ENCODE measurements around the gene RIN2.

The RIN2 gene

GRCh38 chr20:19782669-19783068 lies 24.6 kb downstream of the RIN2 start:
- no peaks in the 10 kb centered on the region for H3K36me3 ChIP-seq (ENCODE audit: control insufficient read depth, insufficient read depth, low read length)
- H3K4me1 ChIP-seq (ENCODE audit: control insufficient read depth, insufficient read depth, low read length), result peaks cover 13% of the 10 kb centered on the region
- H3K9me3 ChIP-seq (ENCODE audit: control insufficient read depth, insufficient read depth, low read length), result no peaks in the 10 kb centered on the region
- no peak overlapping the region for H3K9ac ChIP-seq (ENCODE audit: low read depth, low read length)
- no peak overlapping the region for H3K4me3 ChIP-seq (ENCODE audit: low read depth, low read length)
- no peaks in the 10 kb centered on the region for H3K27me3 ChIP-seq (ENCODE audit: control insufficient read depth, insufficient read depth, low read length)

DNA sequence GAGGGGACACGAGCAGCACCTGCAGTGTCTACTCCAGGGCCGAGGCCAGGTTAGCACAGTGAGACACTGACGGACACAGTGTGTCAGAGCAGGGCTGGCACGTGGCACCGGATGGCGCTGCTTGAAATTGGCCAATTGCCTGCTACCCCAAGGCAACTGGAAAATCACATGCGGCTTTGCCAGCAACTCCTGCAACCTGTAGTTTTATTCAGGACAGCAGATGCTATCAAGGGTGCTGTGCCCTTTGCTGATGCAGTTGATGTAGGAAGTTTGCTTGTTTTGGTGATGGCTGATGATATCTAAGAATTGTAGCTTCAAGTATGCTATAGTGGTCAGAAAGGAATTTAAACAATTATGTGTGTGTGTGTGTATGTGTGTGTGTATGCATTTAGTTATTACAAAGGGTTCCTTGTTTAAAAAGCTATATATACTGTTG lies 25.9 kb downstream of the RIN2 start:
- H3K9ac ChIP-seq (ENCODE audit: low read depth, low read length), result no peak overlapping the region
- no peaks in the 10 kb centered on the region for H3K36me3 ChIP-seq (ENCODE audit: control insufficient read depth, insufficient read depth, low read length)
- no peaks in the 10 kb centered on the region for H3K9me3 ChIP-seq (ENCODE audit: control insufficient read depth, insufficient read depth, low read length)
- peaks cover 9% of the 10 kb centered on the region for H3K4me1 ChIP-seq (ENCODE audit: control insufficient read depth, insufficient read depth, low read length)
- no peaks in the 10 kb centered on the region for H3K27me3 ChIP-seq (ENCODE audit: control insufficient read depth, insufficient read depth, low read length)
- H3K4me3 ChIP-seq (ENCODE audit: low read depth, low read length), result no peak overlapping the region

DNA sequence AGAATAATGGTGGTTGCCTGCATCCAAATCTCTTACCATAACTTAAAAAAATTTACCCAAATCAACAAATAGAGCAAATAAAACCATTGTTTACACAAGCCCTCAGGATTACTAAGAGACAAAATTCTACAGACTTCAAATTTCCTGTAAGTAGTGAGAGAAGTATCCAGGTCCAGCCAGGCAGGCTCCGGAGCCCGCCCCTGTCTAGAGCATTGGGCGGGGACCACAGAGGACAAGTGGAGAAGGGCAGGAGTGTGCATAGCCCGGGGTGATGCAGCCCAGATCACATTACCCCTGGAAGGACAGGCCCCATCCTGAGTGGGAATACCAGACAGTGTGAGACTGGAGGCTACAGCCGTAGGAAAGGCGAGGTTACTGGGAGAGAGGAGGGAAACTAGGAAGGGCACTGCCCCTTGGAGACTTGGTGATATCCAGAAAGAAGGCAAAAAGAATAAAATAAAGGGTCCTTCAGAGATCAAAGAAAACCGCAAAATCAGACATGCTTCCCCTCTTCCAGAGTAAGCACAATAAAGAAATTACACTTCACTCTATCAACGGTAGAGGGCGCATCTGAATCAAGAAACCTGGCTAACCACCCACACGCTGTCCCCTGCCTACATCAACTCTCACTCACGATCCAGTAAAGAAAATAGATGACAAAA lies 26.6 kb downstream of the RIN2 start:
- Histone ChIP-seq H3K9ac (ENCODE audit: low read depth, low read length) (no peak overlapping the region), H3K4me3 (ENCODE audit: low read depth, low read length) (no peak overlapping the region), H3K4me1 (ENCODE audit: control insufficient read depth, insufficient read depth, low read length) (peaks cover 9% of the 10 kb centered on the region), H3K9me3 (ENCODE audit: control insufficient read depth, insufficient read depth, low read length) (no peaks in the 10 kb centered on the region), H3K36me3 (ENCODE audit: control insufficient read depth, insufficient read depth, low read length) (no peaks in the 10 kb centered on the region), H3K27me3 (ENCODE audit: control insufficient read depth, insufficient read depth, low read length) (no peaks in the 10 kb centered on the region)

DNA sequence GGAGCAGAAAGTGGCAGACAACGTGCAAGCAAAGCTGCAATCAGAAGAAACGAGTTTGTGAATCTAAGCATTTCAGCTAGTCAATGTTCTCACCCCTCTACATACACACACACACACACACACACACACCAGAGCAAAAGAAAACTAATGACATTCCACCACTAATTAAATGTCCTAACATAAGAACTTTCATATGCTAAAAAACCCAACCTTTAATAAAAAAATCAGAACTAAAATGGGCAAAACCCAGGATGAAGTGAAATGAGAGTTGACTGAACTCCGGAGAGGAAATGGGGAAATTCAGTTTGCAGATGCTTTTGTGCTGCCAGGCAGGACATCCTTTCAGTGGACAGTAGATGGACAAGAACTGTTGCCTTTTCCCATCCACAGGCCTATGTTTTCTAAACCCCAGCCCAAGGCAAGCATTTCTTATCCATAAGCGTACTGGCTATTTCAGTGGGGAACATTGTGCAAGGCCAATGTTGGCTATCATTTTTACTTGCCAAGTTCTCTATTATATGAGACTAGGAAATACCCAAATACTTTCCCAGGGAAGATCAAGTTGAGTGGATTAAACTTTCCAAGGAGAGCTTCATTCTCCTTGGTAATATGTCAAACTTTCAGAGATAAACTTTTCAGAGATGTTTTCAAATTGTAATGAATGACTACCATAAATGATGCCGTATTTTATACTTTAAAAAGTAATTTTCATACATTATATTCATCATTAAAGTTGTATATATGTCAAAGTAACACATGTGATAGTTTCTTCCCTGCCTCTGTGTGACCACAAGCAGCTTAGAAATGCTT lies 27.3 kb downstream of the RIN2 start:
- no peaks in the 10 kb centered on the region for H3K36me3 ChIP-seq (ENCODE audit: control insufficient read depth, insufficient read depth, low read length)
- H3K4me3 ChIP-seq (ENCODE audit: low read depth, low read length), result no peak overlapping the region
- H3K4me1 ChIP-seq (ENCODE audit: control insufficient read depth, insufficient read depth, low read length), result peaks cover 9% of the 10 kb centered on the region

GRCh38 chr20:19785983-19786285 lies 27.9 kb downstream of the RIN2 start:
- H3K9me3 ChIP-seq (ENCODE audit: control insufficient read depth, insufficient read depth, low read length), result no peaks in the 10 kb centered on the region
- no peak overlapping the region for H3K4me3 ChIP-seq (ENCODE audit: low read depth, low read length)
- H3K36me3 ChIP-seq (ENCODE audit: control insufficient read depth, insufficient read depth, low read length), result no peaks in the 10 kb centered on the region
- H3K4me1 ChIP-seq (ENCODE audit: control insufficient read depth, insufficient read depth, low read length), result peaks cover 9% of the 10 kb centered on the region
- no peak overlapping the region for H3K9ac ChIP-seq (ENCODE audit: low read depth, low read length)
- H3K27me3 ChIP-seq (ENCODE audit: control insufficient read depth, insufficient read depth, low read length), result no peaks in the 10 kb centered on the region

More for the DNA sequence above, 27.3 kb downstream of the RIN2 start:
- Histone ChIP-seq H3K9me3 (ENCODE audit: control insufficient read depth, insufficient read depth, low read length) (no peaks in the 10 kb centered on the region), H3K27me3 (ENCODE audit: control insufficient read depth, insufficient read depth, low read length) (no peaks in the 10 kb centered on the region), H3K9ac (ENCODE audit: low read depth, low read length) (no peak overlapping the region)

- H3K36me3 ChIP-seq (ENCODE audit: control insufficient read depth, insufficient read depth, low read length), result no peaks in the 10 kb centered on the region
- no peaks in the 10 kb centered on the region for H3K9me3 ChIP-seq (ENCODE audit: control insufficient read depth, insufficient read depth, low read length)
- H3K9ac ChIP-seq (ENCODE audit: low read depth, low read length), result no peak overlapping the region
- H3K4me1 ChIP-seq (ENCODE audit: control insufficient read depth, insufficient read depth, low read length), result peaks cover 9% of the 10 kb centered on the region
- no peak overlapping the region for H3K4me3 ChIP-seq (ENCODE audit: low read depth, low read length)
- no peaks in the 10 kb centered on the region for H3K27me3 ChIP-seq (ENCODE audit: control insufficient read depth, insufficient read depth, low read length)
These were observed 28.3 kb downstream of the RIN2 start for GRCh38 chr20:19786311-19786710.

DNA sequence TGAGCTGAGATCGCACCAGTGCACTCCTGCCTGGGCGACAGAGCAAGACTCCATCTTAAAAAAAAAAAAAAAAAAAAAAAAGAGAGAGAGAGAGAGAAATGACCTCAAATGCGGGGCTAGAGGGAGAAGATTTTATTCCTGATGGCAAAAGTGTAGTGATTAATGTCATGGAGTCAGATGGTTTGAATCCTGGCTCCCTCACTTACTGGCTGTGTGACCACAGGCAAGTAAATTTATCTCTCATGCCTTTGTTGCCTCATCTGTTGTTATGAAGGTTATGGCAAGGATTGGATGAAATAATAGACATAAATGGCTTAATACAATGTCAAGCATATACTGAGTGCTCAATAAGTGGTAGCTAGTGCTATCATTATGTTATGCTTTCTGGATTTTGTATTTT lies 29.3 kb downstream of the RIN2 start:
- H3K4me1 ChIP-seq (ENCODE audit: control insufficient read depth, insufficient read depth, low read length), result peaks cover 9% of the 10 kb centered on the region

GRCh38 chr20:19789009-19789408 lies 31.0 kb downstream of the RIN2 start:
- H3K4me1 ChIP-seq (ENCODE audit: control insufficient read depth, insufficient read depth, low read length), result peaks cover 9% of the 10 kb centered on the region
- H3K9ac ChIP-seq (ENCODE audit: low read depth, low read length), result no peak overlapping the region
- H3K9me3 ChIP-seq (ENCODE audit: control insufficient read depth, insufficient read depth, low read length), result no peaks in the 10 kb centered on the region
- H3K36me3 ChIP-seq (ENCODE audit: control insufficient read depth, insufficient read depth, low read length), result no peaks in the 10 kb centered on the region
- no peaks in the 10 kb centered on the region for H3K27me3 ChIP-seq (ENCODE audit: control insufficient read depth, insufficient read depth, low read length)
- H3K4me3 ChIP-seq (ENCODE audit: low read depth, low read length), result no peak overlapping the region

More for the DNA sequence above, 29.3 kb downstream of the RIN2 start:
- Histone ChIP-seq H3K9me3 (ENCODE audit: control insufficient read depth, insufficient read depth, low read length) (no peaks in the 10 kb centered on the region), H3K27me3 (ENCODE audit: control insufficient read depth, insufficient read depth, low read length) (no peaks in the 10 kb centered on the region), H3K36me3 (ENCODE audit: control insufficient read depth, insufficient read depth, low read length) (no peaks in the 10 kb centered on the region), H3K9ac (ENCODE audit: low read depth, low read length) (no peak overlapping the region), H3K4me3 (ENCODE audit: low read depth, low read length) (no peak overlapping the region)

DNA sequence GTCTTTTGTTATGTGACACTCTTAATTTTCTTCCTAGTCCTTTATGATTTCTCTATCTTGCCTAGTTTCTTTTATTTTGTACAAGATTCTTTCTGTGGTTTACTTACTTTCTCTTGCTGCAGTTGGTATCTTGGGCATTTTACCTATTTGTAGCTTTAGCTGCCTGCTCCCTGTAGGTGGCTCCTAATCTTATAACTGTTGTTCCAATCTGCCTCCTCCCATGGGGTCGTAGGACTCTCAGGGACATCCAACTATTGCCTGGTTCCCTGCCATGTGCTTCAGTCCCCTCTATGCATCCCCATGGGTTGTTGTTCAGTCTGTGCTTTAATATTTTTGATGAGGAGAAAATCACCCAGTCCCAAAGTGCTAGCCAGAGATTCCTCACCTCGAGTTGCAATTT lies 31.4 kb downstream of the RIN2 start:
- no peak overlapping the region for H3K9ac ChIP-seq (ENCODE audit: low read depth, low read length)
- peaks cover 9% of the 10 kb centered on the region for H3K4me1 ChIP-seq (ENCODE audit: control insufficient read depth, insufficient read depth, low read length)
- H3K9me3 ChIP-seq (ENCODE audit: control insufficient read depth, insufficient read depth, low read length), result no peaks in the 10 kb centered on the region
- H3K27me3 ChIP-seq (ENCODE audit: control insufficient read depth, insufficient read depth, low read length), result no peaks in the 10 kb centered on the region
- H3K36me3 ChIP-seq (ENCODE audit: control insufficient read depth, insufficient read depth, low read length), result no peaks in the 10 kb centered on the region
- no peak overlapping the region for H3K4me3 ChIP-seq (ENCODE audit: low read depth, low read length)

DNA sequence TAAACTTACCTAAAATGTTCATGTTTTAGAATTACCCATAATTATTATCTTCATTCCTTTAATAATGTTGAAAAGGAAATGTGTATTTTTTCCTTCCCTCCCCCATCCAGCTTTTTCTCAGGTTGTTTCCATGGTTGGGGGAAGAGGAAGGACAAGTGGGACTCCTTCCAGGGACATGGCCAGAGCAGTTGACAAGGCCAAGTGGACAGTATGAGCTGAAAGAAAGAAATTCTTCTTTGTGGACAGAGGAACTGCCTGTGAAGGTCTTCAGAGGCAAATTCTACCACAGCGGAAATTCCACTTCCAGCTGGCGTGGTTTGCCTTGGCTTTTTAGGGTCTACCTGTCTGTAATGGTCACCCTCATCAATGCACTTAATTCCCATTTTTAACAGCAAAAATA lies 33.8 kb downstream of the RIN2 start:
- no peaks in the 10 kb centered on the region for H3K4me1 ChIP-seq (ENCODE audit: control insufficient read depth, insufficient read depth, low read length)
- no peaks in the 10 kb centered on the region for H3K27me3 ChIP-seq (ENCODE audit: control insufficient read depth, insufficient read depth, low read length)
- H3K36me3 ChIP-seq (ENCODE audit: control insufficient read depth, insufficient read depth, low read length), result no peaks in the 10 kb centered on the region

DNA sequence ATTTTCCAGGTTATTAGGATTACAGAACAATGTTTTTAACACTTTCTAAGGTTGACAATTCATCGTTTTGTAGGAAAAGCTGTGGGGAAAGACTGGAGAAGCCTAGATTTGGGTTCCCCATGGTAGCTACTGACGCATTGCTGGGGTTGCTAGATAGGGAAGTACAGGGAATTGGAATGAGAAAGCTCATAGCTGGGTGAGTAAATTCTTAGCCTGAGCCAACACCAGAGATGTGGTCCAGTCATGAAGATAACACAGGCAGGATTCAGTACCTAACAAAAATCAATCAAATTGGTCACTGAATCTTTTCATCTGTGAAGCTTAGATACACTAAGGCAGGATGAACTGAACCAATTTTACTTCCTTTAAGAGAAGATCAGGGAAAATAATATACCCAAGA lies 35.7 kb downstream of the RIN2 start:
- Histone ChIP-seq H3K4me1 (ENCODE audit: control insufficient read depth, insufficient read depth, low read length) (no peaks in the 10 kb centered on the region), H3K27me3 (ENCODE audit: control insufficient read depth, insufficient read depth, low read length) (no peaks in the 10 kb centered on the region), H3K9me3 (ENCODE audit: control insufficient read depth, insufficient read depth, low read length) (no peaks in the 10 kb centered on the region), H3K4me3 (ENCODE audit: low read depth, low read length) (no peak overlapping the region), H3K9ac (ENCODE audit: low read depth, low read length) (no peak overlapping the region), H3K36me3 (ENCODE audit: control insufficient read depth, insufficient read depth, low read length) (no peaks in the 10 kb centered on the region)

More for the DNA sequence above, 33.8 kb downstream of the RIN2 start:
- H3K9me3 ChIP-seq (ENCODE audit: control insufficient read depth, insufficient read depth, low read length), result no peaks in the 10 kb centered on the region
- no peak overlapping the region for H3K4me3 ChIP-seq (ENCODE audit: low read depth, low read length)
- no peak overlapping the region for H3K9ac ChIP-seq (ENCODE audit: low read depth, low read length)

DNA sequence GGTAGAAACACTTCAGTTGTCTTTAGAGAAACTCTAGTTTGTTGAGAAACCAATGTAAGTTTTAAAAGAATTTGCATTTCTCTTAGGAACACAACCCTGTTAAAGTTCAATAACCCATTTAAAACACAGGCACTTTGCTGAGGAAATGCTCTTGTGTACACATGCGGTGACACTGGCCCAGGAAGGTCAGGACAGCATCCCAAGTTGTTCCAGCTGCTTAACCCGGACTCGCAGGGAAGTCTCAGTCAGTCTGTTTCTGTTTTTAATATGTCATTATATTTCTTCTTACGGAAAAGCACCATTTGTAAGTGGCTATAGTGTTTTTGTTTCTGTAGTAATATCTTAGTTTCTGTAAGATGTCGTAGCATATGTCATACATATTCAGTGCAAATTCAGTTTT lies 36.9 kb downstream of the RIN2 start:
- Histone ChIP-seq H3K9me3 (ENCODE audit: control insufficient read depth, insufficient read depth, low read length) (no peaks in the 10 kb centered on the region), H3K36me3 (ENCODE audit: control insufficient read depth, insufficient read depth, low read length) (no peaks in the 10 kb centered on the region), H3K27me3 (ENCODE audit: control insufficient read depth, insufficient read depth, low read length) (no peaks in the 10 kb centered on the region), H3K4me1 (ENCODE audit: control insufficient read depth, insufficient read depth, low read length) (no peaks in the 10 kb centered on the region), H3K4me3 (ENCODE audit: low read depth, low read length) (no peak overlapping the region), H3K9ac (ENCODE audit: low read depth, low read length) (no peak overlapping the region)
